CD4-positive, alpha-beta T cell treated with Interleukin-2 at 100 ng/mL for 4 hours (primary cell): ENCODE data around the gene ENPEP.
"Not testable (repeated sequence)": the region's sequence is repeated elsewhere in the genome, so short reads cannot be mapped to it uniquely, and the experiment has no call there.

ENCODE experiments used
- DNase-seq: peaks from one replicate; pipeline ENCODE4 v3.0.0-alpha.2; 2020; ENCODE audit warnings: low spot score

The ENPEP gene

GRCh38 chr4:110475881-110476818 lies at the start of gene ENPEP:
Gene ENPEP (plus strand): TSS chr4:110476155. CDS start chr4:110476415, 260 bp downstream.
- DNase-seq = no peak

- DNase-seq = not testable (repeated sequence)
Measured at GRCh38 chr4:110431805-110432204, 44.1 kb upstream of the ENPEP start.

- DNase-seq = not testable (repeated sequence)
Measured at GRCh38 chr4:110437292-110437691, 38.7 kb upstream of the ENPEP start.

- not testable (repeated sequence) for DNase-seq
Measured at GRCh38 chr4:110439209-110439608, 36.7 kb upstream of the ENPEP start.

GRCh38 chr4:110442309-110442708 lies 33.6 kb upstream of the ENPEP start:
- DNase-seq = no peak

GRCh38 chr4:110442788-110443187 lies 33.2 kb upstream of the ENPEP start:
- no peak for DNase-seq

- DNase-seq = no peak
Measured at GRCh38 chr4:110449947-110450346, 26.0 kb upstream of the ENPEP start.

GRCh38 chr4:110452546-110452945 lies 23.4 kb upstream of the ENPEP start:
- no peak for DNase-seq

- DNase-seq = no peak
Measured at GRCh38 chr4:110454441-110454840, 21.5 kb upstream of the ENPEP start.

- no peak for DNase-seq
Measured at GRCh38 chr4:110458494-110459266, 17.3 kb upstream of the ENPEP start.

- DNase-seq = no peak
Measured at GRCh38 chr4:110460074-110460746, 15.7 kb upstream of the ENPEP start.

GRCh38 chr4:110467400-110467799 lies 8.6 kb upstream of the ENPEP start:
- no peak for DNase-seq

- no peak for DNase-seq
Measured at GRCh38 chr4:110472583-110473329, 3.2 kb upstream of the ENPEP start.

- no peak for DNase-seq
Measured at GRCh38 chr4:110474481-110474880, 1.5 kb upstream of the ENPEP start.

- DNase-seq = not testable (repeated sequence)
Measured at GRCh38 chr4:110475080-110475479, 875 bp upstream of the ENPEP start.

GRCh38 chr4:110477836-110478235 lies 1.9 kb downstream of the ENPEP start:
- no peak for DNase-seq

- DNase-seq = no peak
Measured at GRCh38 chr4:110480031-110480549, 4.1 kb downstream of the ENPEP start.

GRCh38 chr4:110480746-110481271 lies 4.9 kb downstream of the ENPEP start:
- DNase-seq = no peak

GRCh38 chr4:110483516-110483915 lies 7.6 kb downstream of the ENPEP start:
- DNase-seq = no peak

GRCh38 chr4:110484029-110484428 lies 8.1 kb downstream of the ENPEP start:
- DNase-seq = no peak

- no peak for DNase-seq
Measured at GRCh38 chr4:110484767-110485166, 8.8 kb downstream of the ENPEP start.
